ENCODE results near the gene CYSRT1. TPM values are rescaled to one million over a fixed set of nuclear protein-coding genes. Genes with fewer than 3 reads are reported as not detected.

Gene CYSRT1
- total and polyA plus RNA-seq, 2 donors (not counting 1 experiment from before 2014, with no cell fraction given) = 0.22 to 0.51 TPM

- ChIA-PET CTCF (interaction anchor here (0.8 kb wide), 1 partner anchor 182 kb away, joined by 7 read pairs; no protein-coding TSS in a partner anchor), POLR2A (no interaction called here)
- TF ChIP-seq EZH2 (IDR thresholded peaks at IDR 0.05; ENCODE audit: borderline replicate concordance, insufficient read depth, low read depth, low read length, poor library complexity, severe bottlenecking) (no peak), CTCF (IDR thresholded peaks at IDR 0.05) (no peak)
- Histone ChIP-seq H3K27me3 (replicated peaks in 1 of 4; ENCODE audit: control extremely low read depth in 1 of 4, control insufficient read depth in 3 of 4, insufficient read depth in 4 of 4, low read length in 3 of 4) (peaks cover 0 to 37% (median 2%) of the 10 kb centered on the region in 4 experiments), H3K4me2 (replicated peaks; ENCODE audit: low read depth, low read length, poor library complexity, severe bottlenecking) (no peak overlapping the region), H3K4me1 (ENCODE audit: control insufficient read depth in 2 of 2, insufficient read depth in 2 of 2, low read length in 2 of 2) (peaks cover 5 to 16% of the 10 kb centered on the region in 2 donors), H4K20me1 (ENCODE audit: control insufficient read depth, insufficient read depth, low read length, poor library complexity, severe bottlenecking) (no peaks in the 10 kb centered on the region), H3K9me3 (ENCODE audit: control extremely low read depth in 1 of 3, control insufficient read depth in 2 of 3, insufficient read depth in 1 of 3, low read length in 2 of 3) (no peaks in the 10 kb centered on the region), H3K4me3 (ENCODE audit: control extremely low read depth in 1 of 5, extremely low read depth in 1 of 5, insufficient read depth in 1 of 5, low read depth in 2 of 5, low read length in 4 of 5) (no peak overlapping the region), H3K9ac (ENCODE audit: low read length) (no peak overlapping the region), H3K79me2 (ENCODE audit: control insufficient read depth, insufficient read depth, low read length) (no peaks in the 10 kb centered on the region), H3K36me3 (replicated peaks in 1 of 2; ENCODE audit: control extremely low read depth in 1 of 2, control insufficient read depth in 1 of 2, extremely low read depth in 1 of 2, insufficient read depth in 2 of 2, low read length in 1 of 2) (no peaks in the 10 kb centered on the region), H3K27ac (ENCODE audit: low read length in 2 of 2) (no peak overlapping the region), H2AFZ (ENCODE audit: insufficient read depth, low read depth, low read length, poor library complexity, severe bottlenecking) (no peak overlapping the region)
- ATAC-seq (ENCODE audit: low read depth) = no peak
- peaks cover 6% of the 10 kb centered on the region for H3K4me1 Mint-ChIP-seq
- WGBS (ENCODE audit: insufficient coverage) = 68% methylated on average over 27 of the region's 27 CpGs
- intact Hi-C loops (cut with micrococcal nuclease) = no loop called here
- no peak for DNase-seq
- no peak overlapping the region for H3K27ac Mint-ChIP-seq
- H3K27me3 Mint-ChIP-seq = peaks cover 4% of the 10 kb centered on the region
- no peaks in the 10 kb centered on the region for H3K9me3 Mint-ChIP-seq (ENCODE audit: insufficient read depth)
- no peak overlapping the region for H3K4me3 Mint-ChIP-seq
Observed at GRCh38 chr9:137228968-137229896, 4.3 kb downstream of the CYSRT1 start.
